ENCODE data around the gene ADCY9.

ADCY9 gene

GRCh38 chr16:3999479-4000325 lies 116.5 kb downstream of the ADCY9 start:
- H4K20me1 ChIP-seq (ENCODE audit: insufficient read depth) = no peaks in the 10 kb centered on the region

GRCh38 chr16:3998793-3999478 lies 117.3 kb downstream of the ADCY9 start:
- H4K20me1 ChIP-seq (ENCODE audit: insufficient read depth) = no peaks in the 10 kb centered on the region
- no peak overlapping the region for H3K9ac ChIP-seq
- TF ChIP-seq CTCF (conservative IDR thresholded peaks at IDR 0.05; ENCODE audit: low read depth, low read length) = no peak
- H3K4me3 ChIP-seq (IDR thresholded peaks at IDR 0.05; ENCODE audit: insufficient read depth, low read depth, low read length) = no peak overlapping the region
- no peak overlapping the region for H3K27ac ChIP-seq
- H3K36me3 ChIP-seq (ENCODE audit: insufficient read depth) = no peaks in the 10 kb centered on the region; the same call in 1 of the 2 replicates
- H3K4me2 ChIP-seq = no peak overlapping the region
- H3K79me2 ChIP-seq (ENCODE audit: insufficient read depth, low read depth) = no peaks in the 10 kb centered on the region
- H3K27me3 ChIP-seq (ENCODE audit: insufficient read depth, low read depth) = no peaks in the 10 kb centered on the region
- H3K4me1 ChIP-seq (ENCODE audit: low read depth, poor library complexity, severe bottlenecking) = peaks cover 7% of the 10 kb centered on the region
- no peak overlapping the region for H2AFZ ChIP-seq (ENCODE audit: low read depth)

More at GRCh38 chr16:3999479-4000325, 116.5 kb downstream of the ADCY9 start:
- Histone ChIP-seq H3K27me3 (ENCODE audit: insufficient read depth, low read depth) (no peaks in the 10 kb centered on the region), H3K4me1 (ENCODE audit: low read depth, poor library complexity, severe bottlenecking) (peaks cover 7% of the 10 kb centered on the region), H3K36me3 (ENCODE audit: insufficient read depth) (no peaks in the 10 kb centered on the region; the same call in 1 of the 2 replicates), H3K79me2 (ENCODE audit: insufficient read depth, low read depth) (no peaks in the 10 kb centered on the region), H3K27ac (no peak overlapping the region), H3K4me3 (IDR thresholded peaks at IDR 0.05; ENCODE audit: insufficient read depth, low read depth, low read length) (no peak overlapping the region), H3K4me2 (no peak overlapping the region), H2AFZ (ENCODE audit: low read depth) (no peak overlapping the region), H3K9ac (no peak overlapping the region)
- no peak for TF ChIP-seq CTCF (conservative IDR thresholded peaks at IDR 0.05; ENCODE audit: low read depth, low read length)

- Histone ChIP-seq H3K4me2 (no peak overlapping the region), H3K27ac (no peak overlapping the region), H2AFZ (ENCODE audit: low read depth) (no peak overlapping the region), H3K9ac (no peak overlapping the region), H3K79me2 (ENCODE audit: insufficient read depth, low read depth) (no peaks in the 10 kb centered on the region), H3K27me3 (ENCODE audit: insufficient read depth, low read depth) (no peaks in the 10 kb centered on the region), H4K20me1 (ENCODE audit: insufficient read depth) (no peaks in the 10 kb centered on the region), H3K4me3 (IDR thresholded peaks at IDR 0.05; ENCODE audit: insufficient read depth, low read depth, low read length) (no peak overlapping the region), H3K36me3 (ENCODE audit: insufficient read depth) (no peaks in the 10 kb centered on the region; the same call in 1 of the 2 replicates), H3K4me1 (ENCODE audit: low read depth, poor library complexity, severe bottlenecking) (peaks cover 7% of the 10 kb centered on the region)
- no peak for TF ChIP-seq CTCF (conservative IDR thresholded peaks at IDR 0.05; ENCODE audit: low read depth, low read length)
These were observed 118.9 kb downstream of the ADCY9 start for GRCh38 chr16:3997231-3997841.

- Histone ChIP-seq H3K36me3 (ENCODE audit: insufficient read depth) (no peaks in the 10 kb centered on the region), H3K4me1 (ENCODE audit: low read depth, poor library complexity, severe bottlenecking) (peaks cover 4% of the 10 kb centered on the region), H3K27me3 (ENCODE audit: insufficient read depth, low read depth) (no peaks in the 10 kb centered on the region), H3K79me2 (ENCODE audit: insufficient read depth, low read depth) (no peaks in the 10 kb centered on the region), H3K4me2 (no peak overlapping the region), H3K9ac (no peak overlapping the region), H3K27ac (no peak overlapping the region), H2AFZ (ENCODE audit: low read depth) (no peak overlapping the region), H3K4me3 (IDR thresholded peaks at IDR 0.05; ENCODE audit: insufficient read depth, low read depth, low read length) (no peak overlapping the region), H4K20me1 (ENCODE audit: insufficient read depth) (no peaks in the 10 kb centered on the region)
- TF ChIP-seq CTCF (conservative IDR thresholded peaks at IDR 0.05; ENCODE audit: low read depth, low read length) = no peak
These were observed 121.2 kb downstream of the ADCY9 start for GRCh38 chr16:3995001-3995400.
